ENCODE results near the gene CYFIP1.

CYFIP1 gene

DNA sequence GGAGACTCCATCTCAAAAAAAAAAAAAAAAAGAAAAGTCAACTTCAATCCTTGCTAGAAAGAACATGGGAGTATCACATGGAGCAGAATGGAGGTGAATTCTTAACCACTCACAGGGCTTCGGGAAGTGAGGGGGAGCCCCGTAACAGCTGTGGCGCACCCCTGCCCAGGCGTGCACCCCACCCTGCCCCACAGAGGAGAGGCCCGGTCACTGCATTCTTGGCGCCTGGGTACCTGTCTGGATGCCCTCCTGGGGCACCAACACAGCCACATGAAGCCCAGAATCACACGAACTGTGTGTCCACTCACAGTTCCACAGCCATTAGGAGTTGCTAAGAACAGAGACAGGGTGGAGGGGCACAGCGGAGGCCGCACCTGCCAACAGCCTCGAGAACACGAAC lies 89.9 kb downstream of the CYFIP1 start:
- FAIRE-seq = no peak
- no peak for DNase-seq (ENCODE audit: low spot score)

DNA sequence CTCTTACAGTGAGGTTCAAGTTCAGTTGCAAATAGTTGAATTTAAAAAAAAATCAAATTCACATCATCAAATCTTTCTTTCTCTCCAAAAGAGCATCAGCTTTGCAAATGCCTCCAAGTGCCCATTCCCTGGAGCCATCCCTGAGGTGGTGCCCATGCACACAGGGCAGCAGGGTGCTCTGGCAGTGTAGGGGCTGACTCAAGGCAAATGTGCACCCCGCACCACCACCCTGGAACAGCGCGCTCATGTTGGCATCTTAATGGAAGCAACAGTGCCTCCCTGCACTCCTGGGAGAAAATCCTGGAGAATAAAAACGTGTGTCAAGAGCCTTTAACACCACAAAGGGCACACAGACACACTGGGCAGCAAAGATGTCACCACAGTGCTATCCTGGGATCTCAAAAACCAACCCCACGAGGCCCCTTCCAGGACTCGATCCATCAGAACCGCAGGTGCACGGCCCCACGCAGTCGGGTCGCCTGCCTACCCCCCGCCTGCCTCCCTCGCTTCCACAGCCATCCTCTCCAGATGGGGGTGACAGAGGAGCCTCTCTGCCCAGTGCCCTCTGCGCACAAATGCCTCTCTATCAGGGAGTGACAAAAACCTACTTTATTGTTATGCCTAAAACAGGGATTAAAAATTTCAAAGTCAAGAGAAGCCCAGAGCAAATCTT lies 90.9 kb downstream of the CYFIP1 start:
- no peak for FAIRE-seq

DNA sequence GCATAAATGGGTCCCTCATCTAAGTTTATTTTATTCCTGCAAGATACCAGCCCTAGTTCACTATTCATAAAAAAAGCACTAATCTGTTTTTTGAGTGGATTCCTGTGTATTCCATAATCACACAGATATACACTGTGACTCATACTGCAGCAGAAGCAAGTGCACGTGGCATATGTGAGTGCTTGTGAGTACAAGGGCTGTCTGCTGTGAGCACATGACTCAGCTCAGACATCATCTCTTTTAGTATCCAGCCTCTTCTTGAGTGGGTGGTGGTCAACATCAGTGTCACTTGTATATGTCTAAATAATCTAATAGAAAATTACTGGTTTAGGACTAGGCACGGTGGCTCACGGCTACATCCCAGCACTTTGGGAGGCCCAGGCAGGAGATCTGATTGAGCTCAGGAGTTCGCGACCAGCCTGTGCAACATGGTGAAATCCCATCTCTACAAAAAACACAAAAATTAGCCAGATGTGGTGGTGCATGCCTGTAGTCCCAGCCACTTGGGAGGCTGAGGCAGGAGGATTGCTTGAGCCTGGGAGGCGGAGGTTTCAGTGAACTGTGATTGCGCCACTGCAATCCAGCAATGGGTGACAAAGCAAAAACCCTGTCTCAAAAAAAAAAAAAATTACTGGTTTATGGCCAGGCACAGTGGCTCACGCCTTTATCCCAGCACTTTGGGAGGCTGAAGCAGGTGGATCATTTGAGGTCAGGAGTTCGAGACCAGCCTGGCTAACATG lies 91.9 kb downstream of the CYFIP1 start:
- FAIRE-seq = no peak
- peak; percentile 68 for DNase-seq (ENCODE audit: low spot score)

More for the DNA sequence above, 90.9 kb downstream of the CYFIP1 start:
- DNase-seq (ENCODE audit: low spot score) = no peak

DNA sequence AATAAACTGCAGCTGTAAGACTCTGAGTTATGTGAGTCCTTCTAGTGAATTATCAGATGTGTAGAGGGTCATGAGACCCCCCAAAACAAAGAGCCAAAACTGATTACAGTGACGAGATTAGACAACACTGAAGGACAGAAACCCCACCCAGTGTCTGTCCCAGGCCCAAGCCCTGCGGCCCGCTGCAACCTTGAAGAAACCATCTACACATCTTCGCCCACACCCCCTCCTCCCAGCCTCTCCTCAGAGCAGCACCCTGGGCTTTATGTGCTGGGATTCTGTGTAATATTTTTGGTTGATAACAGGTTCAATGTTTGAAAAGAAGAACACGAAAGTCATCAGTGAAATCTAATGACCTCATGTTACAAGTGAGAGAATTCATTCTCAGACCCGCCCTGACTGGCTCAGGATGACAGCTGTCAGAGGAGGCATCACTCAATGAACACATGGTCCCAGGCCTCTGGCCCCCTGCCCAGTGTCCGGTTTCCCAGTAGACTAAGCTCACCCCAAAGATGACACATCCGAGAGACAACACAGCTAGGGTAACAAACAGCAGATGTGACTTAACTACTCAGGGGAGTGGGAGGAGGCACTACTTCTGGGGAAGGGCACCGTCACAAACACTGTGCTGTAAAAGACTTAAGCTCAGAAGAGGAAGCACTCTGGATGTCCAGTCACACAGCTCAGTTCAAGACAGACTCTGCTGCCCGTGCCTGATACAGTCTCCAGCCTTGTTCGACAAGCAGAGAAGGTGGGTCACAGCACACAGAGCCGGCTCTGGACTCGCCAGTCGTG lies 92.8 kb downstream of the CYFIP1 start:
- FAIRE-seq (no peak), DNase-seq (ENCODE audit: low spot score) (no peak)

DNA sequence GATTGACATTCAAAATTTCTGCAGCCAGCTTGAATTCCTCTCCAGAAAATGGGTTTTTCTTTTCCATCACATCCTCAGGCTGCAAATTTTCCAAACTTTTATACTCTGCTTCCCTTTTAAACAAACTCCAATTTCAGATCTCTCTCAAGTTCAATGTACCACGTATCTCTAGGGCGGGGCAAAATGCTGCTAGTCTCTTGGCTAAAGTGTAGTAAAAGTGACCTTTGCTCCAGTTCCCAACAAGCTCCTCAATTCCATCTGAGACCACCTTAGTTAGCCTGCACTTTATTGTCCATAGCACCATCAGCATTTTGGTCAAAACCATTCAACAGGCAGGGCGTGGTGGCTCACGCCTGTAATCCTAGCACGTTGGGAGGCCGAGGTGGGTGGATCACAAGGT lies 95.0 kb downstream of the CYFIP1 start:
- no peak for FAIRE-seq

DNA sequence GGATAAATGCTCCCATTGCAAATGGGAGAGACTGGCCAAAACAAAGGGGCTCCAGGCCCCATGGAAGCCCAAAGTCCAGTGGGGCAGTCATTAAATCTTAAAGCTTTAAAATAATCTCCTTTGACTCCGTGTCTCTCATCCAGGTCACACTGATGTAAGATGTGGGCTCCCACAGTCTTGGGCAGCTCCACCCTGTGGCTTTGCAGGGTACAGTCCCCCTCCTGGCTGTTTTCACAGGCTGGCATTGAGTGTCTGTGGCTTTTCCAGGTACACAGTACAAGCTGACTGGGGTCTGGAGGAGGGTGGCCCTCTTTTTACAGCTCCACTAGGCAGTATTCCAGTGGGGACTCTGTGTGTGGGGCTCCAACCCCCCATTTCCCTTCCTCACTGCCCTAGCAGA lies 95.8 kb downstream of the CYFIP1 start:
- DNase-seq (ENCODE audit: low spot score) (no peak), FAIRE-seq (no peak)

More for the DNA sequence above, 95.0 kb downstream of the CYFIP1 start:
- DNase-seq (ENCODE audit: low spot score) = no peak

DNA sequence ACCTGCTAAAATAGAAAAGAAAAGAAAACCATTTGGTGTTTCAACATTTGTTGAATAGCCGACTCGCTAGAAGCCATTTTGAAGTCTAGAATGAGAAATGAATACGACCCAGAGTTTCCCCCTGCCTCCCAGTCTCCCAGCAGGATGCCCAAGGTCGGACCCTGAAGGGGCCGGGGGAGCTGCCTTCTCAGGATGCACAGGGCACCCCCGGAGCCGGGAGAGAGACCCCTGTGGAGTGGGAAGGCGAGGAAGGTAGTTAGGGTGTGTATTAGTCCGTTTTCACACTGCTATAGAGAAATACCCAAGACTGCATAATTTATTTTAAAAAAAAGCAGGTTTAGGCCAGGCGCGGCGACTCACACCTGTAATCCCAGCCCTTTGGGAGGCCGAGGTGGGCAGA lies 97.0 kb downstream of the CYFIP1 start:
- DNase-seq (ENCODE audit: low spot score) (no peak), FAIRE-seq (no peak)

DNA sequence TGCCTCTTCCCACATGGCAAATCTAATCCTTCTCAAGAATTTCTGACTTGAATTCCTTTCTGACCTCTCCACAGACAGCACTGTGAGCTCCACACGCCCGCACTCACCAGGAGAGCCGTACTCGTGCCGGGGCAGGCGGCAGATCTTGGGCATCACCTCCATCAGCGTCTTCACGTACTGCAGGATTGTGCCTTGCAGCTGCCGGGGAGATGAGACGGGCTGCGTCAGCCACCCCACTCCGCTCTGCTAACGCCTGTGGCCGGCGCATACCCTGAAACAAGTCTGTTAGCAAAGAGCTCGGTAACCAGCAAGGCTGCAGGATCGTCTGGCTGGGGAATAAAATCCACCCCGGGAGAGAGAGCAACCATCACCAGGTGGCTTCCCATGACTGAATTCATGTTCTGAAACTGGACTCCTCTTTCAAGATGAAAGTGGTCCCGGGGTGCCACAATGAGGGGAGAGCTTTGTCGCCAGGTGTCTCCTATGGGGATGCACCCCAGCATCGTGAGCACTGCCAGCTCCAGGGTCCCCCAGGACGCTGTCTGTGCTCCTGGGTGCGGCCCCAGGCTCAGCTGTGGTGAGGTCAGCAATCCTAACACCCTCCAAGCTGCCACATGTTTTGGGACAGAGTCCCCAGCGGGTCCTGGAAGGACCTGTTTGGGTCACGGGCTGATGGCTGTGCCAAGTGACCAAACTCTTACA lies 98.3 kb downstream of the CYFIP1 start:
- no peak for FAIRE-seq

DNA sequence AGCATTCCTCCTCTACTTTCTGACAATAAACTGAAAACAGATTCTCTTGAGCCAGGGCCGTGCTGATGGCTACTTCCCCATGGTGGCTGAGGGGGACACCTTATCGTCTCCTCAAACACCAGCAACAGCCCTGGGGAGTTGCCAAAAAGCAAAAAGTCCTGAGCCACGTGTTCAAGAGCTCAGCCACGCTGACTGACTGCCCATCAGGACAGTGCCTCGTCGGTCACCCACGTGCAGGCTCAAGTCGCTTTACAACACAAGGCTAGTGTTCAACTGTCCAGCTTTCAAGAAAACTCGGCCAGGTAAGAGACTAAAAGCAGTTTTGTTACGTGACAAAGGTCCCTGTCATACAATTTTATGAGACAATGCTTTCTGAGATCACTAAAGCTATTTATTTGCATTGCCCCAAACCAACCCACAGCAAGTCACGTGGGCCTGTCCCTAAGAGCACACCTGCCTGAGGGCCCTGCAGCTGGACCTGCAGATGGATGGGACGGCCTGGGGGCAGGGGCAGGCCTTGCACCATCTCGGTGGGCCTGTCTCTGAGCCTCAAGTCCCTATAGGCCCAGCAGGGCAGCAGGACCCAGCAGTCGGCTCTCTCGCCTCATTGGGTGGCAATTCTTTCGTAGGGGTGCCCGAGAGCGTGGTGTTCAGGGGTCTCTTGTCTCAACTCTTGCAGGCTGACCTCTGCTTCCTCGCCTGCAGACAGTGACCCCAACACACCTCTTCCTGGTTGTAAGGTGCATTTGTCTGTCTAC lies 99.0 kb downstream of the CYFIP1 start:
- DNase-seq (ENCODE audit: low spot score) (no peak), FAIRE-seq (no peak)

More for the DNA sequence above, 98.3 kb downstream of the CYFIP1 start:
- DNase-seq (ENCODE audit: low spot score) = no peak

DNA sequence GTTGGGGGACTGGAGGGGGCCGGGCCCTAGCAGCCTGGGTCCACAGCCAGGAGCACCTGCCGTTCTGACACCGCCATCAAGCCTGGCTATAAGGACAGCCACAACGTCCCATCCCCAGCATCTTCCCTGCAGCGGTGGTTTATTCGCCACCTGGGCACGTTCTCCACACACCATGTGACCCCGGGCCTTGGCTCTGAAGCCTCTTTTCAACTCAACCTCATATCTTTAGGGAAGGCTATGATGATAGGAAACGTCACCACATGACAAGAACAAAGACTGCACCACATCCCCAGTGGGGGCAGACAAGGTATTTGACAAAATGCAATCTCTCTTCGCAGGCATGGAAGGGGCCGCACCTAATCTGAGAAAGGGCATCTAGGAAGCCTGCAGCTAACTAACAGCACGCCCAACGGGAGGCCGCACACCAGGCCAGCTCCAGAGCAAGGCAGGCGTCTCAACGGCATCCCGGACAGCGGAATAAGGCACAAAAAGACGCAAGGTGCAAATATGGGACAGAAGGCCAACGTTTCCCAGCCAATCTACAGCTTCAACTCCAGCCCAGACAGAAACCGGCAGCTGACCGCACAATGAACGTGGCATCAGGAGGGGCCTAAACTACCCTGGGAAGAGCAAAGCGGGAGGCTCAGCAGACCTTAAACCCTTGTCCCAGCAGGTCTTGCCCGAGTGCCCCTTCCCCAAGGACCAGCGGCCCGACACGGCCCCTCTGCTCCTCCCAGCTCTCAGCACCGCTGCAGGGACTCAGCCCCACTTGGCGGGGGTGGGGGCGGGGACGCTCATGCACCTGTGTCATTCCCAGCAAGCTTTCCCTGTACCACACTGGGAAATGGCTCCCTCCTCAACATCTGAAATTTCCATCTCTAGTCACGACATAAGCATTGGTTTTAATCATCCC lies 99.8 kb downstream of the CYFIP1 start:
- no peak for FAIRE-seq
- no peak for DNase-seq (ENCODE audit: low spot score)

DNA sequence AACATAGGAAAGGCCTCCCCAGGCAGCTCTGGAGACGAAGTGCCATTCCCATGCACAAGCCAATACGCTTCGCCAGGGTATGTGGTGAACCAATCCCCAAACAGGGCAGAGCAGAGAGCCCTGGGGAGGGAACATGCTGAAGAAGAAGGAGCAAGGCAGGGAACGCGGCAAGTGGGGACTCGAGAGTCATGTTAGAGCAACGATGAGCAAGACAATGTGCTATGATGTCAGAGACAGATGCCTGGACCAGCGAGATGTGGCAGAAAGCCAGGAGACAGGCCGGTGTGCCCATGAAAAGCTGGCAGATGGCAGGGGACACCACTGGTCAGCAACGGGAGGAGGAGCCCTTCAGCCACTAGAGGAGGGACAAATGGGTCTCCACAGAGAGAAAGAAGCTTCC lies 102.1 kb downstream of the CYFIP1 start:
- DNase-seq (ENCODE audit: low spot score) = no peak
- FAIRE-seq = no peak

DNA sequence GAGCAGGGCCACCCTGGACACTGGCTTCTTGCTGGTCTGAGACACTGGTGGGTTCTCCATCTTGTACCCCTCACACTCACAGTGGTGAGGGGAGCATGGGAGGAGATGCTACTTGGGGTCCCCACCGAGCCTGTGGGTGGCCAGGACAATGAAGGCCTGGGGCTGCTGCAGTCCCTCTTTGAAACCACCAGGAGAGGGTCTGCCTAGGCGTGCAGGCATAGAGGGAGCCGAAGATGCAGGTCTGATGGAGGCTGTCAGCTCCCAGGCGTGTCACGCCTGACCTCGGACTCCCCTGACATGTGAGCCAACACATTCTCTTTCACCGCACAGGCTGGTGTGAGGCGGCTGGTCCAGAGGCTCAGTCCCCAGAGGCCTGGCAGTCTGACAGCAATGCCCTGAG lies 102.6 kb downstream of the CYFIP1 start:
- FAIRE-seq (no peak), DNase-seq (ENCODE audit: low spot score) (no peak)

DNA sequence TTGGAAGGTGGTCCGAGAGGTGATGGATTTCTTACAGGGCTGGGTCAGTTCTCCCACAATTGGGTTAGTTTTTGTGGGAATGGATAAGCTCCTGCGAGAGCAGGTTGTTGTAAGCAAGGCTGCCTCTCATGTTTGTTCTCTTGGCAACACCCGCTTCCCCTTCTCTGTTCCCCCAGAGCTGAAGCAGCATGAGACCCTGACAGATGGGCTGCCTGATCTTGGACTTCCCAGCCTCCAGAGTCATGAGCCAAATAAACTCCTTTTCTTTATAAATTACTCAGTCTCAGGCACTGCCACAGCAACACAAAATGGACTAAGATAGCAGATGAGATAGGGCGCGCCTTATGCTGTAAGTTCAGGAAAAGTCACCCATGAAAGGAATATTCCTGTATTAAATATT lies 103.1 kb downstream of the CYFIP1 start:
- FAIRE-seq = no peak
- no peak for DNase-seq (ENCODE audit: low spot score)

DNA sequence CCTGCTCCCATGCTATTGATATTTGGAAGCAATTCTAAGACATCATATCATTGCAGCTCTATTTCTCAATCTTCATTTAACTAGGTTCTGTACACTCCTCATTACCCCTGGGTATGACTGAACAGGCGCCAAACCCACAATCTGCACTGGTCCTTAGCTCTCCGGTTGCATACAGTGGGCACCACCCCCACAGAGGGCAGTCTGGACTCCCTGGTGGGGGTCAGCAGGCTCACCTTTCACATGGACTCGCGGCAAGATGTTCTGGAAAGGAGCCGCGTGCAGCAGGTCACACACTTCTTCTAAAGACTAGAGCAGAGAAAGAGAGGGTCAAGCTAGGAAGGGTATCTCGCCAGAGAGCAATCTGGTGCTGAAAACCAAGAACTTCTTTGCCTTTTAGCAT lies 105.2 kb downstream of the CYFIP1 start:
- no peak for DNase-seq (ENCODE audit: low spot score)
- FAIRE-seq = no peak

DNA sequence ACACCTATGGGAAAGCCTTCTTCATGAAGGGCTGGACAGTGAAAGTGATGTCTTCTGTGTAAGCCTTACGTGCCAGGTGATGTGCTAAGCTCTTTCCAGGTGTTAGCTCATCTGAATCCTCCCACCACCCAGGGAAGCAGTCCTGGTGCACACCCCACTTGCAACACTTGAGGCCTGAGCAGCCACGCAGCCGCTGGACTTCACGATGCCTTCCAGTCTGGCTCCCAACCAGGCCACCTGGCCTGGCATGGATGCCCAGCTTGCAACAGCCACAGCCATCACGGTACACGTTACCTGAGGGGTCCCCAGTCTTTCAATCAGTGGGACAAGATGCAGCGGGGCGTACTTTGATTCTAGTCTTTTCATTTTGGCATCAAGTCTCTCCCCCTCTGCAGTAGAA lies 105.9 kb downstream of the CYFIP1 start:
- DNase-seq (ENCODE audit: low spot score) (no peak), FAIRE-seq (no peak)

DNA sequence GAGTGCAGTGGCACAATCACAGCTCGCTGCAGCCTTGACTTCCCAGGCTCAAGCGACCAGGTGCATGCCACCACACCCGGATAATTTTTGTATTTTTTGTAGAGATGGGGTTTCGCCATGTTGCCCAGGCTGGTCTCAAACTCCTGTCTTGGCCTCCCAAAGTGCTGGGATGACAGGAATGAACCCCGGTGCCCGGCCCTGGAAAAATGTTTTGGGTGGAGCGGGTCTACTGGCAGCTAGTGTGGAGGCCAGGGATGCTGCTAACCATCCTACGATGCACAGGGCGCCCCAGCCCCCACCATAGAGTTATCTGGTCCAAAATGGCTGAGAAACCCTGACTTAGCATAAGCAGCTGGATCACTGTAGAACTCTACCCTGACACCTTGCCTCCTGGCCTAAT lies 106.3 kb downstream of the CYFIP1 start:
- FAIRE-seq (no peak), DNase-seq (ENCODE audit: low spot score) (no peak)

DNA sequence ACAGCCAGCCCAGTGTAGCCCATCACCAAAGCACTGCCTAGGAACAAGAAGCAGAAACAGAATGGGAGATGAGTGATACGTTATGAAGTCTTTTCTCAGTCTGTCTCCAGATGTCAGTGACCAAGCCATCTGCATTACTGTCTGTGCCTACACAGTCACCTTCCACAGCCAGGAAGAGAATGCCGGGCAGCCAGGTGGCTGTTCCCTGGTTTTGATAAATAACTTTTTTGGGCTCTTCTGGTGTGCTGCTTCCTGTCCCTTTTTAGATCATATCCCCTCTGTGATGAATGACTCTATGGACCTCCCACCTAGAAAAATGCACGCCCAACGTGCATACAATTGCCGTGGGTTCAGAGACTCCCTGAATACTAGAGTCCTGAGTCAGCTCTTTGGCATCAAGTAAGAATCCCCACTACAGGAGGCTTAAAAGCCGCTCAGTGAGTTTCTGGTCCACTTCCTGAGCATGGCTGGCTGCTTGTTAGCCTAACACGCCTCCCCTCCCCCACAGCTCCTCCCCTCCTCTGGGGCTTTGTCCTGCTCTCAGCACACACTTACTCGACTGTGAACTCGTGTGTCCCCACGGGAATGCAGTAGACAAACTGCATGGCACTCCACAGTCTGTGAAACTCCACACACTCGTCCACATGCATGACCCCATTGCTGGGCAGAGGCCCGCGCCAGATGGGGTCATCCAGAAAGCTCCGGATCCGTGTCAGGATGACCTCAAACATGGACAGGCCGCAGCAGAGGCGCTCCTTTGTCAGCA lies 107.0 kb downstream of the CYFIP1 start:
- peak; percentile 60 for DNase-seq (ENCODE audit: low spot score)
- FAIRE-seq = no peak

DNA sequence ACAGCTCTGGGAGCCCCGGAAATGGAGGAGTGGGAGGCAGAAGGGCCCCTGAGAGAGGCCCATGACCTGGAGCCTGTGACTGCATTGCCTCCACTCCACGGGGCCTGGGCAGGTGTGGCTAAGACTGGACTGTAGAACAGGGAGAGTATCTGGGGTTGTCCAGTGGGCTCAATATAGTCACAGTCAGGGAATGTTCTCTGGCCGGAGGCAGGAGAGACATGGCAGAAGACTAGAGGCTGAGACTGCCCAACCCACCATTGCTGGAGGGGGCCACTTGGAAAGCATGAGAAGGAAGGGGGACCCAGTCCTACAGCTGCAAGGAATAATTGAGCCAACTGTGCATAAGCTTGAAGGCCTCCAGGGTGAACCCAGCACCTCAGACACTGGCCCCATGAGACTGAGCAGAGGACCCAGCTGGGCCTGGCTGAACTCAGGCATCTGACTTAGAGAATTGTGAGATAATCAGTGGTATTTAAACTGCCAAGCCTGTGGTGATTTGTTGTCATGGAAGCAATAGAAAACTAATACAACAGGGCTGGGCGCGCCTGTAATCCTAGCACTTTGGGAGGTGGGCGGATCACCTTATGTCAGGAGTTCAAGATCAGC lies 108.6 kb downstream of the CYFIP1 start:
- FAIRE-seq (no peak), DNase-seq (ENCODE audit: low spot score) (no peak)

DNA sequence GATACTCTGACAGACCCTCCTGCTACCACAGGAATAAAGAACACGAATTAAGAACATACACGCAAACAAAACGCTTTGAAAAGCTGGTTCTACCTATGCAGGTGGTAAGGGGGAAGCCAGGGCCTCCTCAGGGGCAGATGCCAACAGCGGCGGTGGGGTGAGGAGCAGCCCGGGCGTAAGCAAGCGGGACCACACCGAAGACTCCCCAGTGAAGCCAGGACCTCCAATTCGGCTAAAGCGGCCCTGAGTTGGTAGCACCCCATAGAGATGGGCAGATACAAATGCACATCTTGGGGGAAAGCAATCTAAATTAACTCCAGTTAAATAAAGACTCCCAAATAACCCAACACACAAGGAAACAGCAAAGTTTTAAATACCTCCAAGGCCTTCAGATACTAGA lies 109.3 kb downstream of the CYFIP1 start:
- no peak for FAIRE-seq

More for the DNA sequence above, 109.3 kb downstream of the CYFIP1 start:
- no peak for DNase-seq (ENCODE audit: low spot score)
